ENCODE data around the gene PSMB5. TPM values are rescaled to one million over a fixed set of nuclear protein-coding genes. Genes with fewer than 3 reads are reported as not detected.

Gene PSMB5
- total and polyA plus RNA-seq, 2 of the 13 experiments (the other 11 are each of a cell fraction or from before 2014, with no cell fraction given) = 705 to 871 TPM

DNA sequence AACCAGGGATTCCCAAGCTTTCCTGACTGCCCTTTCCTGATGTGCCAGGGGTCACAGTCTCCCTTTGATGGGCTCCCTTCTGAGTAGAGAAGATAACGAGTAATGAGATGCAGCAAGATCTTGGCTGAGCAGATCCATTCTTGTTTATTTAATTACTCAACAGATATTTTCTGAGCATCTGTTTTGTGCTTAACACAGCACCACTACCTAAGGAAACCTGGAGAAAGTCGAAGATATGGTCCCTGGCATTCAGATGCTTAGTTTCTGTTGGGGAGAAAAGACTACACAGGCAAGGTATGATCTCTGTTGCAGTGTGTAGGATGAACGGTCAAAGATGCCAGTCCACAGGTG, 56.2 kb downstream of the PSMB5 start:
- intact Hi-C loops (cut with micrococcal nuclease; ENCODE audit: unreplicated experiment) (no loop called here), in situ Hi-C loops (cut with HindIII; ENCODE audit: extremely low pct_ligation_motif_present, low pct_unique_long_range_greater_than_20kb) (no loop called here)
- ChIA-PET POLR2A (interaction anchor here (0.7 to 26.8 kb wide), 40 partner anchors 1 to 1217 kb away, joined by 3 to 1670 read pairs (median 8); partner anchors contain the start of genes ACIN1, AJUBA, BCL2L2 and C14orf119), CTCF (ENCODE audit: low intra/inter-chr PET ratio, low total read pairs) (no interaction called here)
- Histone ChIP-seq H3K36me3 (replicated peaks in 1 of 2; ENCODE audit: control insufficient read depth in 1 of 2, insufficient read depth in 2 of 2, low read length in 2 of 2) (peaks cover 22 to 40% of the 10 kb centered on the region in 2 experiments), H3K27me3 (ENCODE audit: control insufficient read depth in 1 of 2, insufficient read depth in 2 of 2, low read length in 2 of 2) (no peaks in the 10 kb centered on the region; a peak in 1 of 5 replicates), H2AFZ (ENCODE audit: low read length) (no peak overlapping the region), H3K4me1 (ENCODE audit: insufficient read depth, low read length) (peaks cover 76% of the 10 kb centered on the region), H3K79me2 (ENCODE audit: insufficient read depth, low read length) (peaks cover 85% of the 10 kb centered on the region), H3K9me3 (ENCODE audit: low read length) (no peaks in the 10 kb centered on the region), H3K27ac (ENCODE audit: extremely low read length, insufficient read depth, low read length) (peak overlapping the region; percentile 97), H3K4me2 (ENCODE audit: low read depth, low read length) (peak overlapping the region; percentile 98), H4K20me1 (ENCODE audit: insufficient read depth, low read length) (peaks cover 8% of the 10 kb centered on the region), H3K9ac (ENCODE audit: insufficient read depth, low read depth, low read length) (peak overlapping the region; percentile 93), H3K4me3 (replicated peaks in 1 of 3; ENCODE audit: insufficient read depth in 1 of 3, low read depth in 2 of 3, low read length in 3 of 3) (peak overlapping the region; percentile 86 to 98 (median 89))
- ATAC-seq (no peak), FAIRE-seq (peak; percentile 40), DNase-seq (ENCODE audit: low spot score) (no peak)
- 31% methylated on average over 3 of the region's 3 CpGs for WGBS (ENCODE audit: low lambda C conversion rate)
- BruUV-seq (replicated peaks) = no TSS peak
- TF ChIP-seq DNMT3B (CRISPR knock-in tag; conservative IDR thresholded peaks at IDR 0.05) (peak; percentile 18; the same call in 1 of the 2 replicates), BCL6 (CRISPR knock-in tag; IDR thresholded peaks at IDR 0.05) (0 out of 2 replicates have a peak, but pooled peaks have one; percentile 3), ZNF546 (CRISPR knock-in tag; conservative IDR thresholded peaks at IDR 0.05) (peak; percentile 2; the same call in 1 of the 2 replicates), GTF3A (CRISPR knock-in tag; conservative IDR thresholded peaks at IDR 0.05) (0 out of 2 replicates have a peak, but pooled peaks have one; percentile 8), SIX4 (CRISPR knock-in tag; IDR thresholded peaks at IDR 0.05) (0 out of 2 replicates have a peak, but pooled peaks have one; percentile 8), FOSL2 (CRISPR knock-in tag; IDR thresholded peaks at IDR 0.05) (0 out of 2 replicates have a peak, but pooled peaks have one; percentile 2), ZNF563 (CRISPR knock-in tag; IDR thresholded peaks at IDR 0.05) (no peak), ZNF670 (CRISPR knock-in tag; IDR thresholded peaks at IDR 0.05; ENCODE audit: borderline replicate concordance) (no peak)
- TF ChIP-seq, protein P1, sequence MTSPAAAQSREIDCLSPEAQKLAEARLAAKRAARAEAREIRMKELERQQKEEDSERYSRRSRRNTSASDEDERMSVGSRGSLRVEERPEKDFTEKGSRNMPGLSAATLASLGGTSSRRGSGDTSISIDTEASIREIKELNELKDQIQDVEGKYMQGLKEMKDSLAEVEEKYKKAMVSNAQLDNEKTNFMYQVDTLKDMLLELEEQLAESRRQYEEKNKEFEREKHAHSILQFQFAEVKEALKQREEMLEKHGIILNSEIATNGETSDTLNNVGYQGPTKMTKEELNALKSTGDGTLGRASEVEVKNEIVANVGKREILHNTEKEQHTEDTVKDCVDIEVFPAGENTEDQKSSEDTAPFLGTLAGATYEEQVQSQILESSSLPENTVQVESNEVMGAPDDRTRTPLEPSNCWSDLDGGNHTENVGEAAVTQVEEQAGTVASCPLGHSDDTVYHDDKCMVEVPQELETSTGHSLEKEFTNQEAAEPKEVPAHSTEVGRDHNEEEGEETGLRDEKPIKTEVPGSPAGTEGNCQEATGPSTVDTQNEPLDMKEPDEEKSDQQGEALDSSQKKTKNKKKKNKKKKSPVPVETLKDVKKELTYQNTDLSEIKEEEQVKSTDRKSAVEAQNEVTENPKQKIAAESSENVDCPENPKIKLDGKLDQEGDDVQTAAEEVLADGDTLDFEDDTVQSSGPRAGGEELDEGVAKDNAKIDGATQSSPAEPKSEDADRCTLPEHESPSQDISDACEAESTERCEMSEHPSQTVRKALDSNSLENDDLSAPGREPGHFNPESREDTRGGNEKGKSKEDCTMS (CRISPR knock-in tag; conservative IDR thresholded peaks at IDR 0.05) = no peak
- TF ChIP-seq, protein P2, sequence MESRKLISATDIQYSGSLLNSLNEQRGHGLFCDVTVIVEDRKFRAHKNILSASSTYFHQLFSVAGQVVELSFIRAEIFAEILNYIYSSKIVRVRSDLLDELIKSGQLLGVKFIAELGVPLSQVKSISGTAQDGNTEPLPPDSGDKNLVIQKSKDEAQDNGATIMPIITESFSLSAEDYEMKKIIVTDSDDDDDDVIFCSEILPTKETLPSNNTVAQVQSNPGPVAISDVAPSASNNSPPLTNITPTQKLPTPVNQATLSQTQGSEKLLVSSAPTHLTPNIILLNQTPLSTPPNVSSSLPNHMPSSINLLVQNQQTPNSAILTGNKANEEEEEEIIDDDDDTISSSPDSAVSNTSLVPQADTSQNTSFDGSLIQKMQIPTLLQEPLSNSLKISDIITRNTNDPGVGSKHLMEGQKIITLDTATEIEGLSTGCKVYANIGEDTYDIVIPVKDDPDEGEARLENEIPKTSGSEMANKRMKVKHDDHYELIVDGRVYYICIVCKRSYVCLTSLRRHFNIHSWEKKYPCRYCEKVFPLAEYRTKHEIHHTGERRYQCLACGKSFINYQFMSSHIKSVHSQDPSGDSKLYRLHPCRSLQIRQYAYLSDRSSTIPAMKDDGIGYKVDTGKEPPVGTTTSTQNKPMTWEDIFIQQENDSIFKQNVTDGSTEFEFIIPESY (CRISPR knock-in tag; IDR thresholded peaks at IDR 0.05) = peak; percentile 0; the same call in 1 of the 2 replicates
- TF ChIP-seq, protein P3, sequence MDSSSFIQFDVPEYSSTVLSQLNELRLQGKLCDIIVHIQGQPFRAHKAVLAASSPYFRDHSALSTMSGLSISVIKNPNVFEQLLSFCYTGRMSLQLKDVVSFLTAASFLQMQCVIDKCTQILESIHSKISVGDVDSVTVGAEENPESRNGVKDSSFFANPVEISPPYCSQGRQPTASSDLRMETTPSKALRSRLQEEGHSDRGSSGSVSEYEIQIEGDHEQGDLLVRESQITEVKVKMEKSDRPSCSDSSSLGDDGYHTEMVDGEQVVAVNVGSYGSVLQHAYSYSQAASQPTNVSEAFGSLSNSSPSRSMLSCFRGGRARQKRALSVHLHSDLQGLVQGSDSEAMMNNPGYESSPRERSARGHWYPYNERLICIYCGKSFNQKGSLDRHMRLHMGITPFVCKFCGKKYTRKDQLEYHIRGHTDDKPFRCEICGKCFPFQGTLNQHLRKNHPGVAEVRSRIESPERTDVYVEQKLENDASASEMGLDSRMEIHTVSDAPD (CRISPR knock-in tag; IDR thresholded peaks at IDR 0.05) = no peak
- TF ChIP-seq, protein P4, sequence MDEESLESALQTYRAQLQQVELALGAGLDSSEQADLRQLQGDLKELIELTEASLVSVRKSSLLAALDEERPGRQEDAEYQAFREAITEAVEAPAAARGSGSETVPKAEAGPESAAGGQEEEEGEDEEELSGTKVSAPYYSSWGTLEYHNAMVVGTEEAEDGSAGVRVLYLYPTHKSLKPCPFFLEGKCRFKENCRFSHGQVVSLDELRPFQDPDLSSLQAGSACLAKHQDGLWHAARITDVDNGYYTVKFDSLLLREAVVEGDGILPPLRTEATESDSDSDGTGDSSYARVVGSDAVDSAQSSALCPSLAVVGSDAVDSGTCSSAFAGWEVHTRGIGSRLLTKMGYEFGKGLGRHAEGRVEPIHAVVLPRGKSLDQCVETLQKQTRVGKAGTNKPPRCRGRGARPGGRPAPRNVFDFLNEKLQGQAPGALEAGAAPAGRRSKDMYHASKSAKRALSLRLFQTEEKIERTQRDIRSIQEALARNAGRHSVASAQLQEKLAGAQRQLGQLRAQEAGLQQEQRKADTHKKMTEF (CRISPR knock-in tag; IDR thresholded peaks at IDR 0.05) = no peak
- TF ChIP-seq, protein P5, sequence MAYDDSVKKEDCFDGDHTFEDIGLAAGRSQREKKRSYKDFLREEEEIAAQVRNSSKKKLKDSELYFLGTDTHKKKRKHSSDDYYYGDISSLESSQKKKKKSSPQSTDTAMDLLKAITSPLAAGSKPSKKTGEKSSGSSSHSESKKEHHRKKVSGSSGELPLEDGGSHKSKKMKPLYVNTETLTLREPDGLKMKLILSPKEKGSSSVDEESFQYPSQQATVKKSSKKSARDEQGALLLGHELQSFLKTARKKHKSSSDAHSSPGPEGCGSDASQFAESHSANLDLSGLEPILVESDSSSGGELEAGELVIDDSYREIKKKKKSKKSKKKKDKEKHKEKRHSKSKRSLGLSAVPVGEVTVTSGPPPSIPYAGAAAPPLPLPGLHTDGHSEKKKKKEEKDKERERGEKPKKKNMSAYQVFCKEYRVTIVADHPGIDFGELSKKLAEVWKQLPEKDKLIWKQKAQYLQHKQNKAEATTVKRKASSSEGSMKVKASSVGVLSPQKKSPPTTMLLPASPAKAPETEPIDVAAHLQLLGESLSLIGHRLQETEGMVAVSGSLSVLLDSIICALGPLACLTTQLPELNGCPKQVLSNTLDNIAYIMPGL (CRISPR knock-in tag; IDR thresholded peaks at IDR 0.05; ENCODE audit: borderline replicate concordance in 1 of 2, low read depth in 1 of 2) = peak in 1 of 2 experiments; percentile 12; a peak in 1 of 4 replicates
- TF ChIP-seq, protein P6, sequence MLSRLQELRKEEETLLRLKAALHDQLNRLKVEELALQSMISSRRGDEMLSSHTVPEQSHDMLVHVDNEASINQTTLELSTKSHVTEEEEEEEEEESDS (CRISPR knock-in tag; IDR thresholded peaks at IDR 0.05; ENCODE audit: borderline replicate concordance) = no peak
